GM12878 (cell line): ENCODE data around the gene WNT9A. TPM values are rescaled to one million over a fixed set of nuclear protein-coding genes. Genes with fewer than 3 reads are reported as not detected.

ENCODE experiments used
- ATAC-seq: fragments of 200-7000 bp; cut with Tn5 transposase; 3 replicates; pipeline ENCODE4 v1.9.1; 2020; ENCODE audit warnings: mild to moderate bottlenecking, moderate library complexity
- BruUV-seq: library from RNA; stranded (reverse); fragments of 400-500 nt; replicated peaks from 2 replicates; lab custom pipeline; 2021; lab: Mats Ljungman, UMichigan
- CTCF ChIA-PET: fragments of 300-600 bp; sonication (Branson Sonifier 250); formaldehyde crosslinking; extraction: SDS; loops from one replicate; lab custom pipeline; 2021; ENCODE audit warnings: inconsistent platforms; lab: Yijun Ruan, JAX
- POLR2A ChIA-PET: fragments of 350-600 bp; formaldehyde crosslinking; extraction: SDS; loops from one replicate; lab custom pipeline; 2021; ENCODE audit warnings: inconsistent platforms; lab: Charles Lee
- RAD21 ChIA-PET: fragments of 300-600 bp; sonication (Branson Sonifier 250); formaldehyde crosslinking; loops from one replicate; lab custom pipeline; 2023; ENCODE audit warnings: antibody characterized with exemption; ENCODE audit not compliant: unreplicated experiment; lab: Charles Lee
- SMC1A ChIA-PET: fragments of 300-600 bp; sonication (Branson Sonifier 250); formaldehyde crosslinking; loops from one replicate; lab custom pipeline; 2023; ENCODE audit not compliant: unreplicated experiment, uncharacterized antibody; lab: Charles Lee
- DNase-seq: peaks from one replicate; pipeline ENCODE4 v3.0.0-alpha.2; 2011; ENCODE audit warnings: low read depth, low spot score
- FAIRE-seq: peaks from 3 replicates; lab custom pipeline; 2011; peaks lifted over from hg19 to GRCh38; lab: Jason Lieb, UNC
- H2AFZ ChIP-seq: 2 replicates; pipeline ENCODE4 v1.6.0; 2011; ENCODE audit warnings: low read depth, low read length, control low read depth; ENCODE audit not compliant: control insufficient read depth
- H3K27ac ChIP-seq: 2 replicates; pipeline ENCODE4 v1.5.1; 2011; ENCODE audit warnings: control low read depth; ENCODE audit not compliant: control insufficient read depth, insufficient read depth
- H3K27me3 ChIP-seq, 2 experiments: replicated peaks in 1 of 2; 2 replicates each; pipeline versions ENCODE4 v1.6.0 to v1.6.1; 2011; ENCODE audit warnings: low read length in 1 of 2; ENCODE audit not compliant: control insufficient read depth in 2 of 2, insufficient read depth in 2 of 2
- H3K36me3 ChIP-seq, 2 experiments: 2 replicates each; pipeline ENCODE4 v1.5.1; 2011; ENCODE audit warnings: low read length in 1 of 2; ENCODE audit not compliant: control insufficient read depth in 2 of 2, insufficient read depth in 2 of 2
- H3K4me1 ChIP-seq: 2 replicates; pipeline ENCODE4 v1.6.1; 2011; ENCODE audit warnings: mild to moderate bottlenecking, low read length, moderate library complexity, mixed read lengths; ENCODE audit not compliant: control insufficient read depth, insufficient read depth
- H3K4me2 ChIP-seq: 2 replicates; pipeline ENCODE4 v1.6.0; 2011; ENCODE audit warnings: control low read depth; ENCODE audit not compliant: control insufficient read depth, insufficient read depth
- H3K4me3 ChIP-seq: fragments of 200-600 bp; sonication (generic); 2 replicates; pipeline ENCODE4 v1.5.1; 2016
- H3K79me2 ChIP-seq: 2 replicates; pipeline ENCODE4 v1.6.0; 2011; ENCODE audit warnings: low read length; ENCODE audit not compliant: control insufficient read depth, insufficient read depth
- H3K9ac ChIP-seq: 2 replicates; pipeline ENCODE4 v1.8.0; 2011; ENCODE audit warnings: low read length, control low read depth, mixed read lengths; ENCODE audit not compliant: control insufficient read depth, insufficient read depth
- H3K9me3 ChIP-seq: replicated peaks from 3 replicates; pipeline ENCODE4 v1.5.1; 2011; ENCODE audit warnings: mild to moderate bottlenecking, low read length; ENCODE audit not compliant: control insufficient read depth, insufficient read depth
- H4K20me1 ChIP-seq: 2 replicates; pipeline ENCODE4 v1.6.0; 2011; ENCODE audit not compliant: control insufficient read depth, insufficient read depth
- DPF2 ChIP-seq: fragments of 450-650 bp; IDR thresholded peaks from 2 replicates; pipeline ENCODE4 v1.6.1; 2017; ENCODE audit warnings: mild to moderate bottlenecking
- ESRRA ChIP-seq: IDR thresholded peaks from 2 replicates; pipeline ENCODE4 v1.6.1; 2012; ENCODE audit warnings: mild to moderate bottlenecking, low read length, improper control_type of control experiment
- IRF4 ChIP-seq: IDR thresholded peaks from 2 replicates; pipeline ENCODE4 v1.6.1; 2011; ENCODE audit warnings: low read depth, low read length
- NFYB ChIP-seq: IDR thresholded peaks from 2 replicates; pipeline ENCODE4 v1.6.1; 2011; ENCODE audit warnings: low read depth, mild to moderate bottlenecking, low read length, improper control_type of control experiment, moderate library complexity; ENCODE audit not compliant: insufficient read depth
- POLR2AphosphoS5 ChIP-seq: IDR thresholded peaks from 2 replicates; pipeline ENCODE4 v1.6.1; 2011; ENCODE audit warnings: mild to moderate bottlenecking, low read length, inconsistent platforms
- RUNX3 ChIP-seq: IDR thresholded peaks from 2 replicates; pipeline ENCODE4 v1.6.1; 2012; ENCODE audit warnings: low read length, inconsistent platforms
- SMARCA5 ChIP-seq: fragments of 450-650 bp; IDR thresholded peaks from 2 replicates; pipeline ENCODE4 v1.6.1; 2017; ENCODE audit warnings: mild to moderate bottlenecking
- SREBF1 ChIP-seq: IDR thresholded peaks from 2 replicates; pipeline ENCODE4 v1.6.1; 2012; ENCODE audit warnings: mild to moderate bottlenecking, low read length
- WRNIP1 ChIP-seq: IDR thresholded peaks from 2 replicates; pipeline ENCODE4 v1.6.1; 2011; ENCODE audit warnings: low read depth, low read length, improper control_type of control experiment, borderline replicate concordance
- WGBS: methylation state at CpG from one replicate; pipeline ENCODE4 v1.1.6; 2016; ENCODE audit warnings: low lambda C conversion rate; ENCODE audit not compliant: insufficient replicate concordance, insufficient coverage; ENCODE audit errors: missing lambda C conversion rate; 5-methylcytosine and 5-hydroxymethylcytosine counted together
- in situ Hi-C: fragments of 300-500 bp; cut with MboI; formaldehyde crosslinking; loops from 9 replicates; pipeline ENCODE4 v1.14.3; 2018; ENCODE audit warnings: mixed read lengths
- intact Hi-C: fragments of 100-400 bp; cut with micrococcal nuclease; formaldehyde crosslinking; loops from one replicate; pipeline ENCODE4 v1.14.2; 2022; ENCODE audit not compliant: unreplicated experiment
- polyA plus RNA-seq, 11 experiments: library from polyadenylated mRNA; depleted of rRNA in 4 of 11; unstranded in 6 of 11; stranded (reverse) in 5 of 11; fragments of >200 nt; fragmentation: Nextera tagmentation in 4 of 11; fragmentation: Illumina TruSeq in 1 of 11; extraction: Ambion mirVana in 4 of 11; extraction: Trizol in 1 of 11; gene quantifications; 1 replicate in 1 of 11; 2 replicates in 10 of 11; pipeline versions ENCODE4 v1.2.1 to v1.2.3, GENCODE V29; 2011 to 2016; ENCODE audit warnings: inconsistent platforms in 2 of 11, missing spikeins in 2 of 11, low read depth in 1 of 11
- total RNA-seq, 4 experiments: library from RNA; depleted of rRNA in 3 of 4; stranded (reverse); fragments of >200 nt in 3 of 4; fragmentation: Illumina TruSeq in 1 of 4; extraction: Trizol in 1 of 4; gene quantifications; 2 replicates each; pipeline versions ENCODE4 v1.2.1 to v1.2.3, GENCODE V29; 2013 to 2021
- TF ChIP-seq, protein P1 (sequence below): IDR thresholded peaks from 2 replicates; pipeline ENCODE4 v1.6.1; 2011; ENCODE audit warnings: low read depth, mild to moderate bottlenecking, low read length, moderate library complexity, borderline replicate concordance; ENCODE audit errors: extremely low read depth
- TF ChIP-seq, protein P2 (sequence below): fragments of 450-650 bp; IDR thresholded peaks from 2 replicates; pipeline ENCODE4 v1.6.1; 2017; ENCODE audit warnings: mild to moderate bottlenecking, moderate library complexity

The WNT9A gene
- total and polyA plus RNA-seq, 10 of the 15 experiments (the other 5 are each of a cell fraction or from before 2014, with no cell fraction given) = not detected

DNA sequence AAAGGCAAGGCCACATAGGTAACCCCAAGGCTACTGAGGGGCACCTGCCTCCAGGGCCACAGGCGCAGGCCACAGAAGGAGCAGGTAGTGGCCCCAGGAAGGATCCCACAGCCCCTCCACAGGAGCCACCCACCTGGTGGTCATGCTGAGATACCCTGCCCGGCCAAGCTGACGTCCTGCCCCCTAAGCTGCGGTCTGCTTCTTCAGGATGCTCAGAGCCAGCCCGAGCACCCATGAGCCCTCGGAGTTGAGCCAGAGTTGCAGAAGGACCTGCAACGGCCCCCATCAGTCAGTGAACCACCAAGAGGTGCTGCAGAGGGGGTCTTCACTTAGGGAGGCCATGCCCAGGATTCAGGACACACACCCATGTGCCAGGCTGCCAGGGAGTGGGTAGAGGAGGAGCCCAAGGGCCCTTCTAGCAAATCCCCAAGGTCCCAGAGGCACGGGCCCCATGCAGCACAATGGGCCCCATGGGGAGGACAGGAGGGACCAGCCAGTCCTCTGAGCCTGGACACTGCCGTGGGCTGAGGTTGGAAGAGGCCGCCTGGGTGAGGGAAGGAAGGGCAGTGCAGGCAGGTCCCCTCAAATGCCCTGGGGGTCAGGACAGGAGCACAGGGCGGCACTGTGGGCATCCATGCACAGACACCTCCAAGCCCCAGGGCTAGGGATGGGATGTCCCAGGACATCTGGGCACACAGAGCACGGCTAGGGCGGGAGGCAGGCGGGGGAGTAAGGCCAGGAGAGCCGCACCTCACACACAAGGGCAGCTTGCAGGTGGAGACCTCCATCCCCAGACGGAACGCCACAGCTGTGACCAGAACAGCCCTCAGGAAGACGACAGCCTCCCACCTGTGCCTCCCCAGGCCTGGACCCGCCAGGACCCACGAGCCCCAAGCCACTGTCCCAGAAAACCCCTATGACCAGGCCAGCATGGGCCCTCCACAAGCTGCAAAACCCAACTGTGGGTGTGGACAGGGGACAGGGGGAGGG, 20.5 kb downstream of the WNT9A start:
- H4K20me1 ChIP-seq = no peaks in the 10 kb centered on the region
- DNase-seq (no peak), ATAC-seq (no peak), FAIRE-seq (no peak)
- SMC1A ChIA-PET = no interaction called here
- H3K27me3 ChIP-seq = no peaks in the 10 kb centered on the region
- in situ Hi-C loops = no loop called here
- CTCF ChIA-PET = no interaction called here
- H3K27ac ChIP-seq = no peak overlapping the region
- 9% methylated on average over 20 of the region's 20 CpGs for WGBS
- no peak overlapping the region for H3K4me3 ChIP-seq
- RAD21 ChIA-PET = no interaction called here
- intact Hi-C loops = no loop called here
- BruUV-seq = no TSS peak
- no peaks in the 10 kb centered on the region for H3K4me1 ChIP-seq
- no peak overlapping the region for H3K4me2 ChIP-seq
- H3K9ac ChIP-seq = no peak overlapping the region
- POLR2A ChIA-PET = no interaction called here
- H3K9me3 ChIP-seq = no peaks in the 10 kb centered on the region
- H3K36me3 ChIP-seq = no peaks in the 10 kb centered on the region
- no peaks in the 10 kb centered on the region for H3K79me2 ChIP-seq
- no peak overlapping the region for H2AFZ ChIP-seq
- no peak for TF ChIP-seq SREBF1
- no peak for TF ChIP-seq SMARCA5
- no peak for TF ChIP-seq RUNX3
- TF ChIP-seq ESRRA = no peak

DNA sequence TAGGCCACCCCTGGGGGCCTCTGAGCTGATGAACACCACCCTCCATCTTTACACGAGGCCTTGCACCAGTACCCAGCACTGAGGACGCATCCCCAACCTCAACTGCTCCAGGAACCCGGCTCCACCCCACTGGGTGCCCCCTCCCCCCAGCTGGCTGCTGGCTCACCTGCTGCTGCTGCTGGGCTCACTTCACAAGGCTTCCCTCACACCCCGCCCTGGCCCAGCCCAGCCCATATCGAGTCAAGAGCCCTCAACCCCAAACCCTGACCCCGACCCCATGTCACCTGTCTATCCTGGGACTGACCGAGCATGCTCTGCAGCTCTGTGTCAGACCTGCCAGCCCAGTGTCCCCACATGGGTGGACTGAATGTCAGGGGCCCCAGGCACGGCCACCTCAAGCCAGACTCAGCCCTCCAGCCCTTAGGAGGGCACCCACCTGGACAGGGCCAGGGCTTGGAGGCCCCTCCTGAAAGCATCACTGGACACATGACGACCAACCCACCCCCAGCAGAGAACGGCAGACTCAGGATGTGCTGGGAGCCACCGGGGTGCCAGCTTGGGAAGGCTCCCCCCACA, 21.4 kb downstream of the WNT9A start:
- CTCF ChIA-PET = no interaction called here
- WGBS = 37% methylated on average over 10 of the region's 11 CpGs
- FAIRE-seq = no peak
- TF ChIP-seq, protein P1, sequence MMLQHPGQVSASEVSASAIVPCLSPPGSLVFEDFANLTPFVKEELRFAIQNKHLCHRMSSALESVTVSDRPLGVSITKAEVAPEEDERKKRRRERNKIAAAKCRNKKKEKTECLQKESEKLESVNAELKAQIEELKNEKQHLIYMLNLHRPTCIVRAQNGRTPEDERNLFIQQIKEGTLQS = no peak
- TF ChIP-seq NFYB (no peak), WRNIP1 (no peak), DPF2 (no peak), POLR2AphosphoS5 (no peak), IRF4 (no peak)
- TF ChIP-seq, protein P2, sequence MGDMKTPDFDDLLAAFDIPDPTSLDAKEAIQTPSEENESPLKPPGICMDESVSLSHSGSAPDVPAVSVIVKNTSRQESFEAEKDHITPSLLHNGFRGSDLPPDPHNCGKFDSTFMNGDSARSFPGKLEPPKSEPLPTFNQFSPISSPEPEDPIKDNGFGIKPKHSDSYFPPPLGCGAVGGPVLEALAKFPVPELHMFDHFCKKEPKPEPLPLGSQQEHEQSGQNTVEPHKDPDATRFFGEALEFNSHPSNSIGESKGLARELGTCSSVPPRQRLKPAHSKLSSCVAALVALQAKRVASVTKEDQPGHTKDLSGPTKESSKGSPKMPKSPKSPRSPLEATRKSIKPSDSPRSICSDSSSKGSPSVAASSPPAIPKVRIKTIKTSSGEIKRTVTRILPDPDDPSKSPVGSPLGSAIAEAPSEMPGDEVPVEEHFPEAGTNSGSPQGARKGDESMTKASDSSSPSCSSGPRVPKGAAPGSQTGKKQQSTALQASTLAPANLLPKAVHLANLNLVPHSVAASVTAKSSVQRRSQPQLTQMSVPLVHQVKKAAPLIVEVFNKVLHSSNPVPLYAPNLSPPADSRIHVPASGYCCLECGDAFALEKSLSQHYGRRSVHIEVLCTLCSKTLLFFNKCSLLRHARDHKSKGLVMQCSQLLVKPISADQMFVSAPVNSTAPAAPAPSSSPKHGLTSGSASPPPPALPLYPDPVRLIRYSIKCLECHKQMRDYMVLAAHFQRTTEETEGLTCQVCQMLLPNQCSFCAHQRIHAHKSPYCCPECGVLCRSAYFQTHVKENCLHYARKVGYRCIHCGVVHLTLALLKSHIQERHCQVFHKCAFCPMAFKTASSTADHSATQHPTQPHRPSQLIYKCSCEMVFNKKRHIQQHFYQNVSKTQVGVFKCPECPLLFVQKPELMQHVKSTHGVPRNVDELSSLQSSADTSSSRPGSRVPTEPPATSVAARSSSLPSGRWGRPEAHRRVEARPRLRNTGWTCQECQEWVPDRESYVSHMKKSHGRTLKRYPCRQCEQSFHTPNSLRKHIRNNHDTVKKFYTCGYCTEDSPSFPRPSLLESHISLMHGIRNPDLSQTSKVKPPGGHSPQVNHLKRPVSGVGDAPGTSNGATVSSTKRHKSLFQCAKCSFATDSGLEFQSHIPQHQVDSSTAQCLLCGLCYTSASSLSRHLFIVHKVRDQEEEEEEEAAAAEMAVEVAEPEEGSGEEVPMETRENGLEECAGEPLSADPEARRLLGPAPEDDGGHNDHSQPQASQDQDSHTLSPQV = no peak

More for the DNA sequence above, 21.4 kb downstream of the WNT9A start:
- H3K27me3 ChIP-seq = no peaks in the 10 kb centered on the region
- H3K4me1 ChIP-seq = no peaks in the 10 kb centered on the region
- H3K79me2 ChIP-seq = no peaks in the 10 kb centered on the region
- H3K4me3 ChIP-seq = no peak overlapping the region
- H3K27ac ChIP-seq = no peak overlapping the region
- intact Hi-C loops (no loop called here), in situ Hi-C loops (no loop called here)
- DNase-seq = no peak
- H4K20me1 ChIP-seq = no peaks in the 10 kb centered on the region
- no peak overlapping the region for H3K4me2 ChIP-seq
- ChIA-PET RAD21 (no interaction called here), POLR2A (no interaction called here), SMC1A (no interaction called here)
- H3K36me3 ChIP-seq = no peaks in the 10 kb centered on the region
- H3K9ac ChIP-seq = no peak overlapping the region
- no peak overlapping the region for H2AFZ ChIP-seq
- no peaks in the 10 kb centered on the region for H3K9me3 ChIP-seq
- no TSS peak for BruUV-seq
- no peak for ATAC-seq
